Glutamatergic neuron (in vitro differentiated cells): ENCODE results near the gene JUND. TPM values are rescaled to one million over a fixed set of nuclear protein-coding genes. Genes with fewer than 3 reads are reported as not detected.

ENCODE experiments used
- DNase-seq: peaks from one replicate; pipeline ENCODE4 v3.0.0; 2022
- H3K27ac Mint-ChIP-seq: one replicate; pipeline ENCODE4 v1.8.0; 2020; ENCODE audit warnings: mild to moderate bottlenecking, mixed read lengths, inconsistent platforms; ENCODE audit not compliant: unreplicated experiment
- H3K27me3 Mint-ChIP-seq: one replicate; pipeline ENCODE4 v1.8.0; 2020; ENCODE audit warnings: mild to moderate bottlenecking, moderate library complexity, mixed read lengths, inconsistent platforms; ENCODE audit not compliant: unreplicated experiment
- H3K36me3 Mint-ChIP-seq: one replicate; pipeline ENCODE4 v1.8.0; 2020; ENCODE audit warnings: mild to moderate bottlenecking, mixed read lengths, inconsistent platforms; ENCODE audit not compliant: unreplicated experiment
- H3K4me1 Mint-ChIP-seq: one replicate; pipeline ENCODE4 v1.8.0; 2020; ENCODE audit warnings: mild to moderate bottlenecking, low read depth, mixed read lengths, inconsistent platforms; ENCODE audit not compliant: unreplicated experiment
- H3K4me3 Mint-ChIP-seq: one replicate; pipeline ENCODE4 v1.8.0; 2020; ENCODE audit warnings: mild to moderate bottlenecking, mixed read lengths, inconsistent platforms; ENCODE audit not compliant: unreplicated experiment
- H3K9me3 Mint-ChIP-seq: one replicate; pipeline ENCODE4 v1.8.0; 2020; ENCODE audit warnings: mild to moderate bottlenecking, moderate library complexity, mixed read lengths, inconsistent platforms; ENCODE audit not compliant: unreplicated experiment
- CTCF ChIP-seq: fragments of 200-600 bp; sonication (generic); IDR thresholded peaks from one replicate; pipeline ENCODE4 v1.5.0; 2021; ENCODE audit not compliant: partially characterized antibody, unreplicated experiment
- total RNA-seq: library from RNA; stranded (reverse); fragmentation: NEBNext Ultra II Directional; extraction: Animal tissue kit (Norgen Biotek cat#: 25700); gene quantifications from one replicate; pipeline ENCODE4 v1.2.1, GENCODE V29; 2021; ENCODE audit not compliant: unreplicated experiment

The JUND gene
- total RNA-seq, 1 donor from 2014 or later: 341 TPM

DNA sequence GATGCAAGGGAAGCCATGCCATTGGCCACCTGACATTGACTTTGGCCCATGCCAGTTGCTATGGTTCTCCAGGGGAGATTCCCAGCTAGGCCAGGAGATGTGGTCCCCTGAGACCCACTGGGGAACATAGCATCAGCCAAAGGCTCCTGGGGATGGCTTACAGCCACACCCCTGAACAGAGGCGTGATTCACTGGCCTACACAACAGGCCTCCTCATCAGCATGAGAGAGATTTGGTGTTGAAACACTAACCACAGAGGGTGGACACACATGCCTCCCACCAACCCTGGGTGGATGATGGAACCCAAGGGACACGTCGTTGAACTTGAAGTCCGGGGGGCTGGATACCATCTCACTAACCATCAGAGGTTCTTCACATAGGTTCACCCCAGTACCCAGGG lies 21.5 kb downstream of the JUND start:
- H3K9me3 Mint-ChIP-seq: peaks cover 12% of the 10 kb centered on the region
- no peak overlapping the region for H3K27ac Mint-ChIP-seq
- no peaks in the 10 kb centered on the region for H3K36me3 Mint-ChIP-seq
- DNase-seq: no peak
- TF ChIP-seq CTCF: no peak
- H3K4me3 Mint-ChIP-seq: no peak overlapping the region
- peaks cover 4% of the 10 kb centered on the region for H3K4me1 Mint-ChIP-seq
- peaks cover 15% of the 10 kb centered on the region for H3K27me3 Mint-ChIP-seq

DNA sequence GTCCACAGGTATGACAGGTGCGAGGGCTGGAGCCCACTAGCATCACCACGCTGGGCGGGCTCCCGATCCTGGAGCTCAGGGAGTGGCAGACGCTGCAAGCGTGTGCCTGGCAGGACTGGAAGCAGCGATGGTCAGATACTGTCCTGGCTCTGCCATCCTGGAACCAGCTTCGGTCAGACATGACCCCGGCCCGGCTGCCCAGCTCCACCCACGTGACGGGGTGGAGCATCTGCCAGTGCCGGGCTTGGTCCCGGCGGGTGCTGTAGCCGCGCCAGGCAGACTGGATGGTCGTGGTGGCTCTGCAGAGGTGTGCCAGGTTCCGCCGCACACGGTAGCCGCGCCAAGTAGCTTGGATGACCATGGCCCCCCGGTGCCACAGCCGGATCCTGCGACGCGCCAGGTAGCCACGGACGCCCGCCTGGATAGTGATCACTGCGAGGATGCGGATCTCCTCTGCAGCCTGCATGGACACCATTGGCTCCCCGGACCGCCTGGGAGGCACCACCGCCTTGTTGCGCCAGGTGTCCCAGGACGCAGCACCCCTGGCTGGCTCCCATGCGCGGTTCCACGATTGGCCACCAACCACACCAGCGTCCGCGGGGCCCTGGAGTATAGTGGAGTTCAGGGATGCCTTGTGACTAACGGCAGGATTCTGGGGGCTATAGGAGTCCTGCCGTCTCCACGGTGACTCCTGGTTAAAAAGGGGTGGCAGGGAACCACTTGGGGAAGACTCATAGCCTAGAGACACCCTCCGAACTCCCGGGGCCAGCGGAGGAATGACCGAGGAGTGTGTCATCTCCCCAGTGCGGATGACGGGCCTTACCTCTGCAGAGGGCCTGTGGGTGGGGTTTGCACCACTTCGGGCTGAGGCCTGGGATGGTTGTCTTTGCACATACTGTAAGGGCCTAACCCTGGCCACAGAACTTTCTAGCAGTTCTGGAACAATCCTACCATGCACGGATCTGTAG lies 23.6 kb downstream of the JUND start:
- H3K36me3 Mint-ChIP-seq: no peaks in the 10 kb centered on the region

DNA sequence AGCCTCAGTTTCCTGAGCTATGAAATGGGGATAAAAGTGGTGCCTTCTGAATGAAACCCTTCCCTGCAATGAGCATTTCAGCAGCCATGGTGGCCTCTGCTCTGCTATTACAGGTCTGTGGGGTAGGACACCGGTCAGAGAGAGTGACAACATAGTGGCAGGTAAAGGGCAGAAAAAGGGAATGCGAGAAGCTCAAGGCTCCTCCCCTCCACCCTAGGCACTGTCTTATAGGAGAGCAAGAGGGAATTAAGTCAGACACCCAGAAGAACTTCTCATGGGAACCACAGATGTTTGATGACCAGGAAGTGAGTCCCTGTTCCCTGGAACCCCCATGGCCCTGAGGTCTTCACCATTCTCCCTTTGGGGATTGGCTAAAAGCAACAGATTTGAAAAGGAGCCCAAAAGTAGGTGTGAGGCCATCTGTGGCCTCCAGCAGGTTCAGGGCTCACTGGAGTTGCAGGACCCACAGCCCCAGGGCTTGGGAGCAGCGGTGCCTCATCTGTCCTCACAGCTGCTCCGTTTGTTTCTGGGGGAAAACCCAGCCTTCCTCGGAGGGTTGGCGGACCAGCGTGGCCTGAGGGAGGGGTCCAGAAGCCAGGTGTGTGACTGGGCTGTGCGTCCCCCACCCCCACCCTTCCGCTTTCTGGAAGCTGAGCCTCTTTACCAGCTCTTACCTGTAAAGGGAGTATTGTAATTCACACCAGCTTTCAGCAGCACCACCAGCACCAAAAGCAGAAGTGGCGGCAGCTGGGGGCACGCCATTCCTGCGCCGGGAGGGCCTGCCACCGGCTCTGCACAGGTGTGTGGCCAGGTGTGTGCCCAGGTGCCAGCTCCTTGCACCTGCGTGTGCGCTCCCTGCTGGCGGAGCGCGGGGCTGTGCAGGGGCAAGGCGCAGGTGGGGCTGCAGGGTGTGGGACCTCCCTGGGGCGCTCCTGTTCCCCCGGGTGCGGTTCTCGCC lies 26.6 kb downstream of the JUND start:
- DNase-seq: peak; percentile 39
- Mint-ChIP-seq H3K27ac (peak overlapping the region; percentile 28), H3K36me3 (no peaks in the 10 kb centered on the region), H3K9me3 (peaks cover 15% of the 10 kb centered on the region), H3K4me3 (peak overlapping the region; percentile 61), H3K27me3 (peaks cover 8% of the 10 kb centered on the region), H3K4me1 (peaks cover 7% of the 10 kb centered on the region)
- TF ChIP-seq CTCF: no peak

More for the DNA sequence above, 23.6 kb downstream of the JUND start:
- peaks cover 17% of the 10 kb centered on the region for H3K27me3 Mint-ChIP-seq
- peaks cover 18% of the 10 kb centered on the region for H3K9me3 Mint-ChIP-seq
- no peak for DNase-seq
- no peak overlapping the region for H3K4me3 Mint-ChIP-seq
- H3K4me1 Mint-ChIP-seq: peaks cover 7% of the 10 kb centered on the region
- no peak overlapping the region for H3K27ac Mint-ChIP-seq
- no peak for TF ChIP-seq CTCF

DNA sequence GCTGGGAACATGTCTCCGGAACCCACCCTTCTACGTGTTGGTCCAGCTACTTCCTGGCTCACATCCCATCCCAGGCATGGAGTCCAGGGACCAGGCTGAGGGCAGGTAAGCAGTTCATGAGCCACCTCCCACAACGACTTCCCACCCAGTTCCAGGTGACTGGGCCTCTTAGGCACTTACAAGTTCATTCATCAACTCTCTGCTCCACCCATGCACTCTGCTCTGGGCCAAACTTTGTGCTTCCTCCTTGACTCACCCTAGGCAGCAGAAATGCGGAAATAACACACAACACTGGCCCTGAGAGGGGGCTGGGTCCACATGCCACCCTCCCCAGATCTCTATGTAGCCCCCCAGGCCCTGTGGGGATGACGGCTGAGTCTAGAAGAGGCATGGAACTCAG lies 27.7 kb downstream of the JUND start:
- H3K9me3 Mint-ChIP-seq: peaks cover 11% of the 10 kb centered on the region
- no peak overlapping the region for H3K27ac Mint-ChIP-seq
- DNase-seq: no peak
- H3K36me3 Mint-ChIP-seq: no peaks in the 10 kb centered on the region
- H3K4me1 Mint-ChIP-seq: peaks cover 7% of the 10 kb centered on the region
- no peak for TF ChIP-seq CTCF
- H3K4me3 Mint-ChIP-seq: no peak overlapping the region
- peaks cover 8% of the 10 kb centered on the region for H3K27me3 Mint-ChIP-seq
